Measurements from ENCODE around the gene HSBP1L1.
A peak's percentile ranks its signal among the peaks of the same experiment; 100 is the strongest.

Gene HSBP1L1

GRCh38 chr18:79964330-79965118 lies at the start of gene HSBP1L1:
Gene HSBP1L1, plus strand, starts transcription at chr18:79964643. Its CDS starts 93 bp downstream, at chr18:79964736.
- DNase-seq (ENCODE audit: low spot score) = peak; percentile 63

- DNase-seq (ENCODE audit: low spot score) = no peak
Observed at GRCh38 chr18:79915161-79916127, 49.0 kb upstream of the HSBP1L1 start.

- no peak for DNase-seq (ENCODE audit: low spot score)
Observed at GRCh38 chr18:79916128-79916494, 48.3 kb upstream of the HSBP1L1 start.

- DNase-seq (ENCODE audit: low spot score) = no peak
Observed at GRCh38 chr18:79916546-79917168, 47.8 kb upstream of the HSBP1L1 start.

DNA sequence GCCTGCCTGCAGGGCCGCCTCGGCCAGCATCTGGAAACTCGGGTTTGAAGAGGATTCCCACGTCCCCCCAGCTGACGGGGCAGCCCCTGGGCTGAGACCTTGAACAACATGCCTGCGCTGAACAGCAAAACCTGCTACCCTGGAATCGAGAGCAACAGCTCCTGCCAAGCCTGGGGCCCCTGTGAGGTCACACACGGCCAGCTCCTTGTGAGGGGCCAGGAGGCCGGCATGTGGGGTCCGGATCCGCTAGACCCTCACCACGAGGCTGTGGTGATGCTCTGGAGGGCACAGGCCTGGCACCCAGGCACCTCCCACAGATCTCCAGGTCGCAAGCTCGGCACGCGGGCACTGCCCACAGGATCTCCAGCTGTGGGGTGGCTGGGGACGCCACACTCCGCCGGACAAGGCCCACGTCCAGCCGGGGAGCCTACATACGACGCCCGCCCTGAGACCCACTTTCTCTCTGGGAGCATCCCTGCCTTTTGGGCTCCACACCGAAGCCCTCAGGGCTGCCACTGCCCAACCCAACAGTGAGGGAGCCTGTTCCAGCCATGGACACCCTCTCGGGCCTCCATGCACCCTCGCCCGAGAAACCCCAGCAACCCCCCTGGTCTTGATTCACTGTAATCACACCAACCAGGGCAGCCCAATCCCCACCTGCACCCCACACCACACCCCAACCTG lies 47.1 kb upstream of the HSBP1L1 start:
- no peak for DNase-seq (ENCODE audit: low spot score)

- no peak for DNase-seq (ENCODE audit: low spot score)
Observed at GRCh38 chr18:79917853-79918614, 46.4 kb upstream of the HSBP1L1 start.

GRCh38 chr18:79918615-79919011 lies 45.8 kb upstream of the HSBP1L1 start:
- DNase-seq (ENCODE audit: low spot score) = no peak

DNA sequence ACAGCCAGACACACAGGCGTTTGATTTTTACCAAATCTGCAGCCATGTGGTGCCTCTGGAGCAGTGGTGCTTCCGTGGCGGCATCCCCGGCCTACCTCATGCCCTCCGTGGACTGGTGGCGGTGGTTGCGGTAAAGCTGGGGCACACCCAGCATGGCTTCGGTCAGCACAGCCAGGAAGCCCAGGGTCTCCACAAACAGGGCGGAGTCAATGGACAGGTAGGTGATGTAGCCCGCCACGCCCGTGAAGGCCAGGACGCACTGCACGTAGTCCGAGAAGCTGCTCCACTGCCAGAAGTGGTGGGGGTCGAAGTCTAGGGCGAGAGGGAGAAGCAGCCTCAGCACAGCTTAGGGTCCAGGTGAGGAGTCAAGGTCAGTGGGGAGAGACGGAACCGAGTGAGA lies 45.4 kb upstream of the HSBP1L1 start:
- DNase-seq (ENCODE audit: low spot score) = no peak

GRCh38 chr18:79921984-79922965 lies 42.2 kb upstream of the HSBP1L1 start:
- no peak for DNase-seq (ENCODE audit: low spot score)

- no peak for DNase-seq (ENCODE audit: low spot score)
Observed at GRCh38 chr18:79922971-79923411, 41.5 kb upstream of the HSBP1L1 start.

DNA sequence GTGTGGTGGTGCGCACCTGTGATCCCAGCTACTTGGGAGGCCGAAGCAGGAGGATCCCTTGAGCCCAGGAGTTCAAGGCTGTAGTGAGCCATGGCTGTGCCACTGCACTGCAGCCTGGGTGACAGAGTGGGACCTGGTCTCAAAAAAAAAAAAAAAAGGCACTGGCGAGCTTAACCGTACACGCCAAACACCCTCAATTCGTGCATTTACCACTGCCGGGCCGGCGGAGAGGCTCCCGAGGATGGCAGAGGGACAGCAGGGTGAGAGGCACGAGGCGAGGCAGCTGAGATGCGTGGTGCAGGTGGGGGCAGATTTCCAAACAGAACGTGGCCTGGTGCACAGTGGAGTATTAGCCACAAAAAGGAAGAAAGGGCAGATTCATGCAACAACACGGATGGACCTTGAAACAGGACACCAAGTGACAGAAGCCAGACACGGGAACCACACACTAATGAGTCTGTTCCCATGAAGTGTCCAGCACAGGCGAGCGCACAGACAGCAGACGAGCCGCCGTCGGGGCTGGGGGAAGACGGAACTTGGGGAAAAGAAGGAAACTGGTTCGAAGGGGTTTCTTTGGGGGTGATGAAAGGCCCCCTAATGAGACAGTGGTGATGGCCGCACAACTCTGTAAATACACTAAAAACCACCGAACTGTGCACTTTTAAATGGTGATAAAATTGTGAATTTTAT lies 40.4 kb upstream of the HSBP1L1 start:
- no peak for DNase-seq (ENCODE audit: low spot score)

DNA sequence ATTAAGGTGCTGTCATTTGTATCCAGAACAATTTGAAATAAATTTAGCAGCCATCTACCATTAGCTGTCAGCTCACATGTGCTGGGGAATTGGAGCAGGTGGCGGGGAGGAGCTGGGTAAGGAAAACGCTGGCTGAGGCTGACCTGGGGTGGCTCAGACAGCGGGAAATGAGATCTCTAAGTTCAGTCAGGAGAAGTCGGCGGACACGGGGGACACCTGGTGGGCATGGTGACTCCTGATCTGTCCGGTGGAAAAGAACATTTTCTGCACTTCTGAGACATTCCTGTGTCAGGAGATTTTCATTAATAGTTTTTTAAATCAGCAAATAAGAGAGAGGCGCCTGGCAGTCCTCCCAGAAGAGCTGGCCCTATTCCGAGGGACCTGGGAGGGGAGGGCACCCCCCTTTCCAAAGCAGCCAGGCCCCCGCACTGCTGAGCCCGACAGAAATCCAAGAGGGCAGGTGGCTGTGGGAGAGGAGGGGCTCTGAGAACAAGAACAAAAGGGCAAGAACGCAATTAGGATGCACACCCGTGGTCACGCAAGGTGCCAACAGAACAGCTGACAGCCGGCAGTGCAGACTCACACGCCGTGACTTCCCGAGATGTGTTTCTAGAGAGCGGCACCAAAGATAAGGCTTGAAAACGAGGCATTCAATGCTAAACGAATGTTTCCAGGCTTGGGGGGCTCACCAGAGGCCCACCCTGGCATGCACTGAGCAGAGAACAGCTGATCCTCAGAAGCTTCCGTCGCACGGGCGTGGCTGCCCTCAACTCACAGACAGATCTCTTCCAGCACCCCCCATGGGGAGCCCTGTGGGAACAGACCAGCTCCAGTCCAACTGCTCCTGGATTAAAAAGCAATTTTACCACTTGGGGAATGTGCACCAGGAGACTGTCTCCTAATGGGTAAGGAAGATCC lies 39.4 kb upstream of the HSBP1L1 start:
- no peak for DNase-seq (ENCODE audit: low spot score)

GRCh38 chr18:79926306-79926705 lies 38.1 kb upstream of the HSBP1L1 start:
- no peak for DNase-seq (ENCODE audit: low spot score)

DNA sequence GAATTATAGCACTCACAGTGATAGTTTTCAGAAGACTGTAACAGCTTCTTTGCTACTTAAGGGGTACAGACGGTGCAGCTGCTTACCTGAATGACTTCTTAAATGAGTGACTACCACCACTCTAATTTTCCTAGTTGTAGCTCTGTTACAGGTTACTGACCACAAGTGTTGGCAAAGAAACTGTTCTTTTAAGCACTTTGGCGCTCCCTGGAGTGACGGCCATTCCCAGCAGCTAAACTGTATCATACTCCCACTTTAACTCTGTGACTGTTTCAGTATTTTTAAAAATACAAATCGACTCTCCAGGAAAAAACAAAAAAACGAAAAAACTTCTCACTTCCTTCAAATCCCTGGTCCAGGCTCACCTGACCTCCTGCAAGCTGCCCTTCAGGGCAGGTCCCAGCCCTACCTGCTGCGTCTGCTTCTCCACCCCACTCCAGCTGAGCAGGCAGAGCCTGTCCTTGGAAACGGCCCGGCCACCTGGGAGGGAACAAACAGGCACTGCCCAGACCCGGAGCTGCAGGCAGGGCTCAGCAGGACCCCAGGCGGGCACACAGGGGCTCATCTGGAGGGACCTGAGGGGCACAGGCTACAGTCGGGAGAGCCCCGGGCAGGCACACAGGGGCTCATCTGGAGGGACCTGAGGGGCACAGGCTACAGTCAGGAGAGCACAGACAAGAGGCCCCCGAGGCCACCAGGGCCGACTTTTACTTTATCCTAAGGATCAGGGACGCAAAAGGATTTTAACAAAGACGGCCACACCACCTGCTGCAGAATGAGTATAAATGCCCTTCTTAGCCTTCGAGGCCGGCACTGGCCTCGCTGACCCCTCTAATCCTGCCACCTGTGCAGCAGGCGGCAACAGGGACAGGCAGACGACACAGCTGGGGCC lies 37.5 kb upstream of the HSBP1L1 start:
- no peak for DNase-seq (ENCODE audit: low spot score)

- DNase-seq (ENCODE audit: low spot score) = no peak
Observed at GRCh38 chr18:79927607-79928562, 36.6 kb upstream of the HSBP1L1 start.

- DNase-seq (ENCODE audit: low spot score) = no peak
Observed at GRCh38 chr18:79928563-79928960, 35.9 kb upstream of the HSBP1L1 start.
